SU-DHL-6 (cell line): ENCODE results near the gene THRA.

Experiments
- H2AFZ ChIP-seq: fragments of 200-600 bp; sonication (generic); 2 replicates; pipeline ENCODE4 v1.6.1; 2014; ENCODE audit warnings: low read depth, mild to moderate bottlenecking, moderate library complexity, mixed read lengths, antibody characterized with exemption, low read length; ENCODE audit not compliant: severe bottlenecking
- H3F3A ChIP-seq: fragments of 200-600 bp; shearing (Covaris generic); 2 replicates; pipeline ENCODE4 v1.6.0; 2016; ENCODE audit warnings: antibody characterized with exemption, mild to moderate bottlenecking; ENCODE audit not compliant: insufficient read depth
- H3K27ac ChIP-seq: fragments of 200-600 bp; sonication (generic); 2 replicates; pipeline ENCODE4 v1.5.1; 2016; ENCODE audit warnings: low read depth, mild to moderate bottlenecking, low read length, moderate library complexity, mixed read lengths
- H3K27me3 ChIP-seq: fragments of 200-600 bp; sonication (generic), shearing (Covaris generic); 2 replicates; pipeline ENCODE4 v1.6.0; 2014; ENCODE audit warnings: mild to moderate bottlenecking, low read length
- H3K36me3 ChIP-seq: fragments of 200-600 bp; sonication (generic); 2 replicates; pipeline ENCODE4 v1.6.1; 2014; ENCODE audit warnings: mild to moderate bottlenecking, low read length, mixed read lengths
- H3K4me2 ChIP-seq: fragments of 300-600, 200-600 bp; shearing (Covaris generic), sonication (generic); 2 replicates; pipeline ENCODE4 v1.6.0; 2014; ENCODE audit warnings: low read length, low read depth, mild to moderate bottlenecking; ENCODE audit not compliant: poor library complexity, severe bottlenecking
- H3K4me3 ChIP-seq: fragments of 200-600 bp; sonication (generic); 2 replicates; pipeline ENCODE4 v1.5.1; 2014; ENCODE audit warnings: antibody characterized with exemption, low read length, mild to moderate bottlenecking, mixed read lengths; ENCODE audit not compliant: insufficient read depth, poor library complexity, severe bottlenecking
- H3K79me2 ChIP-seq: fragments of 200-600 bp; sonication (generic); 2 replicates; pipeline ENCODE4 v1.6.1; 2014; ENCODE audit warnings: mild to moderate bottlenecking, low read length, moderate library complexity; ENCODE audit not compliant: insufficient read depth
- H3K9ac ChIP-seq: fragments of 200-600 bp; sonication (generic); 2 replicates; pipeline ENCODE4 v1.7.0; 2014; ENCODE audit warnings: mild to moderate bottlenecking, low read length
- H3K9me2 ChIP-seq: fragments of 200-600 bp; sonication (generic); replicated peaks from 2 replicates; pipeline ENCODE4 v1.6.1; 2014; ENCODE audit warnings: low read length; ENCODE audit not compliant: insufficient read depth
- H3K9me3 ChIP-seq: fragments of 200-600 bp; sonication (generic); 2 replicates; pipeline ENCODE4 v1.6.1; 2014; ENCODE audit warnings: low read length, mixed read lengths; ENCODE audit not compliant: insufficient read depth
- H4K20me1 ChIP-seq: fragments of 200-600 bp; sonication (generic); 2 replicates; pipeline ENCODE4 v1.6.1; 2014; ENCODE audit warnings: low read depth, mild to moderate bottlenecking, antibody characterized with exemption, low read length, moderate library complexity, mixed read lengths
- CTCF ChIP-seq: fragments of 200-600 bp; sonication (generic); IDR thresholded peaks from one replicate; pipeline ENCODE4 v1.5.1; 2017; ENCODE audit warnings: antibody characterized with exemption, mild to moderate bottlenecking, low read length, moderate library complexity; ENCODE audit not compliant: insufficient read depth, poor library complexity, severe bottlenecking
- EZH2phosphoT487 ChIP-seq: fragments of 200-600 bp; sonication (generic), shearing (Covaris generic); conservative IDR thresholded peaks from 2 replicates; pipeline ENCODE4 v1.6.1; 2018; ENCODE audit warnings: mild to moderate bottlenecking, antibody characterized with exemption, low read length, moderate library complexity, mixed read lengths

Gene THRA

GRCh38 chr17:40071313-40072039 lies 8.7 kb downstream of the THRA start:
- Histone ChIP-seq H3K27ac (no peak overlapping the region), H3K4me3 (no peak overlapping the region)
- TF ChIP-seq EZH2phosphoT487 (no peak), CTCF (no peak)

GRCh38 chr17:40072040-40072734 lies 9.4 kb downstream of the THRA start:
- no peaks in the 10 kb centered on the region for H3K9me2 ChIP-seq
- H3K79me2 ChIP-seq, result no peaks in the 10 kb centered on the region
- H3K9me3 ChIP-seq, result no peaks in the 10 kb centered on the region
- H3K27ac ChIP-seq, result no peak overlapping the region
- no peaks in the 10 kb centered on the region for H3F3A ChIP-seq
- no peaks in the 10 kb centered on the region for H4K20me1 ChIP-seq
- no peak overlapping the region for H3K4me2 ChIP-seq
- H3K27me3 ChIP-seq, result no peaks in the 10 kb centered on the region
- no peak overlapping the region for H3K9ac ChIP-seq
- no peak overlapping the region for H2AFZ ChIP-seq
- H3K4me3 ChIP-seq, result no peak overlapping the region
- no peak for TF ChIP-seq EZH2phosphoT487
- TF ChIP-seq CTCF, result no peak
- no peaks in the 10 kb centered on the region for H3K36me3 ChIP-seq

More at GRCh38 chr17:40071313-40072039, 8.7 kb downstream of the THRA start:
- Histone ChIP-seq H2AFZ (no peak overlapping the region), H3K36me3 (no peaks in the 10 kb centered on the region), H3F3A (no peaks in the 10 kb centered on the region), H3K9me2 (no peaks in the 10 kb centered on the region), H3K27me3 (no peaks in the 10 kb centered on the region), H4K20me1 (no peaks in the 10 kb centered on the region), H3K79me2 (no peaks in the 10 kb centered on the region), H3K9ac (no peak overlapping the region), H3K4me2 (no peak overlapping the region), H3K9me3 (no peaks in the 10 kb centered on the region)

GRCh38 chr17:40072735-40073346 lies 10.1 kb downstream of the THRA start:
- Histone ChIP-seq H3K4me3 (no peak overlapping the region), H3K27me3 (no peaks in the 10 kb centered on the region), H3K36me3 (no peaks in the 10 kb centered on the region), H3K9ac (no peak overlapping the region), H3K9me2 (no peaks in the 10 kb centered on the region), H3K27ac (no peak overlapping the region), H3F3A (no peaks in the 10 kb centered on the region), H3K79me2 (no peaks in the 10 kb centered on the region), H4K20me1 (no peaks in the 10 kb centered on the region), H3K4me2 (no peak overlapping the region), H3K9me3 (no peaks in the 10 kb centered on the region), H2AFZ (no peak overlapping the region)
- TF ChIP-seq CTCF (no peak), EZH2phosphoT487 (no peak)
